ENCODE results near the gene ST6GALNAC3.

ST6GALNAC3 gene

DNA sequence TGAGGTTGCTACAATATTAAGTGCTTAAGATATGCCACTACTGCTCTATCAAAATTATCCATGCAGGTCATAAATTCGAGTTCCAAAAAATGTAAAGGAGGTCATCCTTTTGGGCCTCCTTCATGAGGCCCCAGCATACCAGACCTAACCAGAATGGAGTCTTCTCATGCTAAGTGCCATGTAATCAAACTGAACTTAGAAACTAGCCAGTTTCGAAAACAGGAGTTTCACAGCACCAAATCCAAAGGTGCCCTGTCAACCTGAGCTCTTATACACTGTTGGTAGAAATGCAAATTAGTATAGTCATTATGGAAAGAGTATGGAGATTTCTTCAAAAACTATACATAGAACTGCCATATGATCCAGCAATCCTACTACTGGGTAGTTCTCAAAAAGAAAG lies 320.5 kb downstream of the ST6GALNAC3 start:
- H3K9me3 ChIP-seq, result no peaks in the 10 kb centered on the region
- H3K27me3 ChIP-seq, result no peaks in the 10 kb centered on the region
- H3K4me3 ChIP-seq, result no peak overlapping the region
- TF ChIP-seq Cebpa-rat (IDR thresholded peaks at IDR 0.05), result no peak
- H3K4me2 ChIP-seq, result no peak overlapping the region
- no peak overlapping the region for H3K9ac ChIP-seq
- no peaks in the 10 kb centered on the region for H4K20me1 ChIP-seq
- H3K27ac ChIP-seq, result no peak overlapping the region
- H3K36me3 ChIP-seq, result no peaks in the 10 kb centered on the region
- no peaks in the 10 kb centered on the region for H3K4me1 ChIP-seq

DNA sequence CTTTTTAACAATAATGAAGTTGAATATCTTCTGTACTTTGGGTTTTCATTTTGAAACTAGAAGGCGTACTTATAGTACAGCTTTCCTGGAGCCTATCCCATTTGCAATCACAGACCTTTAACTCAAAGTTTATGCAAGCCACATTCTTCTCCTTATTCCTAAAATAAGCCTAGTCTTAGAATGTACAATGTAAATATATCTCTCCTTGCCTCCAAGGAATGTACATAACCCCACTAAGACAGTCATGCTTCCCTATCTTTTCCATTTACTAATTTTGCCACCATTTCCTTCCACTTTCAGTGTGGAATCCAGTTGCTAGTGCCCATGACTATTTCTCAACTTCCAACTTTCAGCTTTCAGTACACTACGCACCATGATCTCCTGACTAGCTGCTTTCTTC lies 327.6 kb downstream of the ST6GALNAC3 start:
- no peaks in the 10 kb centered on the region for H4K20me1 ChIP-seq
- TF ChIP-seq Cebpa-rat (IDR thresholded peaks at IDR 0.05), result no peak
- H3K9ac ChIP-seq, result no peak overlapping the region
- H3K27me3 ChIP-seq, result no peaks in the 10 kb centered on the region
- H3K4me1 ChIP-seq, result no peaks in the 10 kb centered on the region
- H3K4me3 ChIP-seq, result no peak overlapping the region
- H3K9me3 ChIP-seq, result peaks cover 3% of the 10 kb centered on the region; the same call in 1 of the 2 replicates
- no peaks in the 10 kb centered on the region for H3K36me3 ChIP-seq
- H3K27ac ChIP-seq, result no peak overlapping the region
- H3K4me2 ChIP-seq, result no peak overlapping the region

DNA sequence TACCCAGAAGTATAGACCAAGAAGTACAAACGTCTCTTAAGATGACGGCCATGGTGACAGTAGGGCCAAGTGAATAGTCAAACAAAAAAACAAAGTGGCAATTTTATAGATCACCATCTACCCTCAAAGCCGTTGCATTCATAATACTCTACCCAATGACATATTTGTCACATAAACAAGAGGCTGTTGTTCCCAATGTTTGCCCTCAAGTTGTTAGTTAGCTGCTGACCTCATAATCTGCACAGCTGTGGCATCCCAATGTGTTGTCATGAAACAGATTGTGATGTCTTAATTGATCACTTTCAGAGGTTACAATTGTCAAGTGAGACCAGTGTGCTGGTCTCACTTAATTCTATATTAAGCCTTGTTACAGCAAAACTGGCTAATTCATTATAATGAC lies 333.8 kb downstream of the ST6GALNAC3 start:
- Histone ChIP-seq H3K9ac (no peak overlapping the region), H3K4me1 (no peaks in the 10 kb centered on the region), H4K20me1 (no peaks in the 10 kb centered on the region), H3K9me3 (no peaks in the 10 kb centered on the region), H3K4me3 (no peak overlapping the region), H3K27ac (no peak overlapping the region), H3K36me3 (no peaks in the 10 kb centered on the region), H3K4me2 (no peak overlapping the region), H3K27me3 (no peaks in the 10 kb centered on the region)
- TF ChIP-seq Cebpa-rat (IDR thresholded peaks at IDR 0.05), result no peak

DNA sequence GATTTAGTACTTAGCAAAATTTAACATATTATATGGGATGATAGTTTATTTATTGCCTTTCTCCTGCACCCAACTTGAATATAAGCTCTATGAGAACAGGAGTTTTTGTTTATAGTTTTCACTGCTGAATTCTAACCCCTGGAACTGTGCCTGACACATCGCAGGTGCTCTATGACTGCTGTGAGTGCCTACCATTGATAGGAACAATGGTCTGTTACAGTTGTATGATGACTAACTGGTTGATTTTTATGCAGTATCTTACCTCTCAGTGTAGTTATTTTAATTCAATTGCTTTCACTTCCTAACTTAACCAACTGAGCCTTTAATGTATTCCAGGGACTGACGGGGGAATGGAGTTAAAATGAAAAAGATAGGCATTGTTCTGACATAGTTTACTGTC lies 336.0 kb downstream of the ST6GALNAC3 start:
- H4K20me1 ChIP-seq, result no peaks in the 10 kb centered on the region
- no peak overlapping the region for H3K9ac ChIP-seq
- no peaks in the 10 kb centered on the region for H3K4me1 ChIP-seq
- no peak overlapping the region for H3K27ac ChIP-seq
- H3K36me3 ChIP-seq, result no peaks in the 10 kb centered on the region
- no peaks in the 10 kb centered on the region for H3K27me3 ChIP-seq
- H3K4me3 ChIP-seq, result no peak overlapping the region
- no peak overlapping the region for H3K4me2 ChIP-seq
- TF ChIP-seq Cebpa-rat (IDR thresholded peaks at IDR 0.05), result no peak
- no peaks in the 10 kb centered on the region for H3K9me3 ChIP-seq

DNA sequence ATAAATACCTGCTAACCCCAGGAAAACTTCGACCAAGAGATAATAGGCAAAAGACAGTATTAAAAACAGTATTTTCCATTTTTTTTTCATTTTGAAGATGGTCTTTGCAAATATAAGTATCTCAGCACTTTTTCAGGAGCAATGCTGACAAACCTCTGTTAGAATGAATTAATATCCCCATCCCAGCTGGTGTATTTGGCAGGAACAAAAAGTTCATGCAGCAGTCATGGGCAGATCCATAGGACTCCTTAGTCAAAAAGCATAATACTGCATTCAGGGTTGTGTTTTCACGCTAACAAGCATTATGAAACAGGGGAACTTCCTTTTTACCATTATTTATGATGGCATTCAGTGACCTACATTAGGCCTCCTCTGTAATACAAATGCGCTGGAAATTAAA lies 344.0 kb downstream of the ST6GALNAC3 start:
- H3K9ac ChIP-seq, result no peak overlapping the region
- H3K27me3 ChIP-seq, result no peaks in the 10 kb centered on the region
- no peak overlapping the region for H3K4me3 ChIP-seq
- no peak overlapping the region for H3K4me2 ChIP-seq
- H3K36me3 ChIP-seq, result no peaks in the 10 kb centered on the region
- H3K9me3 ChIP-seq, result no peaks in the 10 kb centered on the region
- no peaks in the 10 kb centered on the region for H4K20me1 ChIP-seq
- H3K27ac ChIP-seq, result no peak overlapping the region
- no peaks in the 10 kb centered on the region for H3K4me1 ChIP-seq
- no peak for TF ChIP-seq Cebpa-rat (IDR thresholded peaks at IDR 0.05)

DNA sequence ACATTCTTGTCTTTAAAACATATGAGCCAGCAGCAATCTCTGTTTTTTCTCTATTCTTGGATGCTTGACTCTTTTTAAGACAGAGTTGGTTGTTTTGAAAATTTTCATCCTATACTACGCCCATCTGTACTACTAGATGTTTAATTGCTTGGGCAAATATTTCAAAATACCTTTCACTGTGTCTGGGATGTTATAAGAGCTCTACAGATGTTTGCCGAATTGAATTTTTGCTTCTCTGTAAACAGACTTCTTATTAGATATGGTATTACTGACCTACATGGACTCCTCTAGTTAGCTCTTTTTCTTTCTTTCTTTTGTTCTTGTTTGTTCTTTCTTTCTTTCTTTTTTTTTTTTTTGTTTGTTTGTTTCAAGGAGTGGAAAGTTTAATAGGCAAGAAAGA lies 345.1 kb downstream of the ST6GALNAC3 start:
- Histone ChIP-seq H4K20me1 (no peaks in the 10 kb centered on the region), H3K4me3 (no peak overlapping the region), H3K27ac (no peak overlapping the region), H3K4me1 (no peaks in the 10 kb centered on the region), H3K27me3 (no peaks in the 10 kb centered on the region), H3K4me2 (no peak overlapping the region), H3K36me3 (no peaks in the 10 kb centered on the region), H3K9ac (no peak overlapping the region), H3K9me3 (no peaks in the 10 kb centered on the region)
- no peak for TF ChIP-seq Cebpa-rat (IDR thresholded peaks at IDR 0.05)

DNA sequence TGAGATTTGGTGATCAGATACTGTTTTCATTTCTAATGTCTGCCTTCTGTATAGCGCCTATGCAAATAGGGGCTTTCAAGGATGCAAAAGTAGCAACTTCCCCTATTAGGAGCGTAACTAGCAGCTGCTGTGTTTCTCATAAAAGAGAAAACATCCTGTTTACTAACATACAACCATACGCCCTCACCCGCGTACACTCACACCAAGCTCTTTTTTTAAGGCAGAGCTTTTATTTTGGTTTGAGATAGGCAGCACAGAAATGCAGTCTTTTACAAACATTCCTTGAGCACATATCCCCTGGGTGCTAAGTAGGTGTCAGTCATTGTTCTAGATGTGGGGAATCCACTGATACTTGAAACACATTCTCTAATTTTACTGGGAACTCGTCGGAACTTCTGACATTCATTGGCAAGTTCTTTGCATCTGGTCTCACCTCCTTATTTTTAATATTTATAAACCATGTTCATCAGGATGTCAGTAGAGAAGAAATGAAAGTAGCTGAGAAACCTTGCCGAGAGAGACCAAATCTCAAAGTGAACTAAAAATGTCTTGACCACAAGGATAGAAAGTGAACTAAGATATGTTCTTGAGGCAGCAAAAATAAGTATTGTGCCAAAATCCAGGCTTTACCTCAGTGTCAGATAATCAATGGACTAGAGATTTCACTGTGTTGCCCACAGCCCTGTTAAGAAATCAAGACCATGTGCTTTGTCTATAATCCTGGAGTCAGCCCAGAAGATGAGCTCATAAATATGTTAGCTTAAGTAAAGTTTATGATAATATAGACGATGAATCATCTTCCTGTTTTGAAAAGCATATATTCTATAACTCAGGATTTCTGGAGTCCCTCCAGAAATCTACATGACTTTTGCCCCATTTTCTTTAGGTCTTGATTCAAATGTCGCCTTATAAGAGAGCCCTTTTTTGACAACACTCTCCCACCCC lies 350.9 kb downstream of the ST6GALNAC3 start:
- Histone ChIP-seq H3K4me1 (no peaks in the 10 kb centered on the region), H3K4me3 (no peak overlapping the region), H3K27me3 (no peaks in the 10 kb centered on the region), H3K4me2 (no peak overlapping the region), H3K9me3 (no peaks in the 10 kb centered on the region), H3K27ac (no peak overlapping the region), H3K9ac (no peak overlapping the region), H3K36me3 (no peaks in the 10 kb centered on the region), H4K20me1 (no peaks in the 10 kb centered on the region)
- TF ChIP-seq Cebpa-rat (IDR thresholded peaks at IDR 0.05), result no peak

DNA sequence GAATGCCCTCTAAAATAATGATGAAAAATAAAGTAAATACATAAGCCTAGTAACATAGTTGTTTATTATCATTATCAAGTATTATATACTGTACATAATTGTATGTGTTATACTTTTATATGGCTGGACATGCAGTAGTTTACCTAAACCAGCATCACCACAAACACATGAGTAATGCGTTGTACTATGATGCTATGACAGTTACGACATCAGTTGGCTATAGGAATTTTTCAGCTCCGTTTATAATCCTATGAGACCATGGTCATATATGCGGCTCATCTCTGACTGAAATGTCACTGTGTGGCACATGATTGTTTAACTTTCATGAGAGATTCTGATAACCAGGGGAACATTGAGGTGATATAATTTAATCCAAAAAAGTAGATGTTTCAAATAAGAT lies 352.1 kb downstream of the ST6GALNAC3 start:
- no peak overlapping the region for H3K4me2 ChIP-seq
- no peaks in the 10 kb centered on the region for H3K9me3 ChIP-seq
- TF ChIP-seq Cebpa-rat (IDR thresholded peaks at IDR 0.05), result no peak
- H3K36me3 ChIP-seq, result no peaks in the 10 kb centered on the region
- no peak overlapping the region for H3K4me3 ChIP-seq
- H4K20me1 ChIP-seq, result no peaks in the 10 kb centered on the region
- no peaks in the 10 kb centered on the region for H3K27me3 ChIP-seq
- no peaks in the 10 kb centered on the region for H3K4me1 ChIP-seq
- no peak overlapping the region for H3K9ac ChIP-seq
- H3K27ac ChIP-seq, result no peak overlapping the region

DNA sequence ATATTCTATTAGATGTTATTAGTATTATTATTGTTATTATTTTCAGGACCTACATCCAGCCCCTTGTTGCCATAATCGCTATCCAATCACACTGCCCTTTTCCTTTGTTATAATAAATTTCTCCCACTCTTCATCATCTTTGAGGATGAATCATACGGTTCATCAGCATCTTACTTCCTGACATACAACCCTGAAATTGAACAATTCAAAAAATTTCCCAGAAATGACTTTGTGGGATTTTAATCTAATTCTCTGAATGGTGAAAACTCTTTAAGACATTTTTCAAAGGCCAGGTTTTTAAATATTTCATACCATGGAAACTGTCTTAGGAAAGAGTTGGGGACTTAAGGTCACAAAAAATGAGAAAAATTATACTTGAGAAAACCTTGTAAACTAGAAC lies 353.5 kb downstream of the ST6GALNAC3 start:
- no peaks in the 10 kb centered on the region for H3K9me3 ChIP-seq
- TF ChIP-seq Cebpa-rat (IDR thresholded peaks at IDR 0.05), result no peak
- H4K20me1 ChIP-seq, result no peaks in the 10 kb centered on the region
- H3K4me3 ChIP-seq, result no peak overlapping the region
- no peaks in the 10 kb centered on the region for H3K4me1 ChIP-seq
- H3K4me2 ChIP-seq, result no peak overlapping the region
- no peaks in the 10 kb centered on the region for H3K27me3 ChIP-seq
- no peak overlapping the region for H3K27ac ChIP-seq
- H3K9ac ChIP-seq, result no peak overlapping the region
- H3K36me3 ChIP-seq, result no peaks in the 10 kb centered on the region

DNA sequence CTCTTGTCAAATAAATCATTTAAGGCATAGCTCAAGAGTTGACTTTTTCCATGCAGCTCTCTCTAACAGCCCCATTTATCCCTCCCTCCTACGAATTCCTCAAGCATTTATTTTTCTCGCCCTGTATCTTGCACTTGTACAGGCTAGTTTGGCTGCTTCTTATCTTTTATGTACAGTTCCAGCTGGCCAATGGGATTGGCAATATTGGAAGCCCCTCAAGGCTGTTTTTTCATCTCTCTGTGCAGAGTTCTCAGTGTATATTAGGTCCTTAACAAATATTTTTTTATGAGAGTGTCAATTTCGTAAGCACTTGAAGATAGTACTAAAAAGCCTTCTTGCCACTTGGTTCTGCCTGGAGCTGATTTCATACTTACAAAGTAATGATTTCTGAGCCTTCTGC lies 356.0 kb downstream of the ST6GALNAC3 start:
- H3K9ac ChIP-seq, result no peak overlapping the region
- H3K27me3 ChIP-seq, result no peaks in the 10 kb centered on the region
- no peak overlapping the region for H3K4me2 ChIP-seq
- no peaks in the 10 kb centered on the region for H3K4me1 ChIP-seq
- no peak for TF ChIP-seq Cebpa-rat (IDR thresholded peaks at IDR 0.05)
- H3K9me3 ChIP-seq, result no peaks in the 10 kb centered on the region
- no peak overlapping the region for H3K27ac ChIP-seq
- no peaks in the 10 kb centered on the region for H4K20me1 ChIP-seq
- H3K4me3 ChIP-seq, result no peak overlapping the region
- no peaks in the 10 kb centered on the region for H3K36me3 ChIP-seq
